ENCODE measurements around the gene ZBTB7C.
"Not testable (repeated sequence)": the region's sequence is repeated elsewhere in the genome, so short reads cannot be mapped to it uniquely, and the experiment has no call there.

ZBTB7C gene

GRCh38 chr18:48284743-48285142 lies 124.4 kb downstream of the ZBTB7C start:
- TF ChIP-seq CTCF (IDR thresholded peaks at IDR 0.05; ENCODE audit: low read depth, low read length, missing control alignments), result no peak
- H3K4me3 ChIP-seq (ENCODE audit: low read depth, low read length), result no peak overlapping the region
- DNase-seq (ENCODE audit: low read depth), result no peak

GRCh38 chr18:48284011-48284410 lies 125.2 kb downstream of the ZBTB7C start:
- not testable (repeated sequence) for DNase-seq (ENCODE audit: low read depth); H3K4me3 ChIP-seq (ENCODE audit: low read depth, low read length)

GRCh38 chr18:48281460-48281859 lies 127.7 kb downstream of the ZBTB7C start:
- not testable (repeated sequence) for DNase-seq (ENCODE audit: low read depth); H3K4me3 ChIP-seq (ENCODE audit: low read depth, low read length)

GRCh38 chr18:48279312-48279711 lies 129.9 kb downstream of the ZBTB7C start:
- TF ChIP-seq CTCF (IDR thresholded peaks at IDR 0.05; ENCODE audit: low read depth, low read length, missing control alignments), result no peak
- H3K4me3 ChIP-seq (ENCODE audit: low read depth, low read length), result no peak overlapping the region
- no peak for DNase-seq (ENCODE audit: low read depth)

GRCh38 chr18:48278081-48278480 lies 131.1 kb downstream of the ZBTB7C start:
- TF ChIP-seq CTCF (IDR thresholded peaks at IDR 0.05; ENCODE audit: low read depth, low read length, missing control alignments), result no peak
- no peak overlapping the region for H3K4me3 ChIP-seq (ENCODE audit: low read depth, low read length)
- no peak for DNase-seq (ENCODE audit: low read depth)

GRCh38 chr18:48274301-48274700 lies 134.9 kb downstream of the ZBTB7C start:
- TF ChIP-seq CTCF (IDR thresholded peaks at IDR 0.05; ENCODE audit: low read depth, low read length, missing control alignments), result no peak
- no peak overlapping the region for H3K4me3 ChIP-seq (ENCODE audit: low read depth, low read length)
- DNase-seq (ENCODE audit: low read depth), result no peak

- DNase-seq (ENCODE audit: low read depth), result no peak
- no peak for TF ChIP-seq CTCF (IDR thresholded peaks at IDR 0.05; ENCODE audit: low read depth, low read length, missing control alignments)
- no peak overlapping the region for H3K4me3 ChIP-seq (ENCODE audit: low read depth, low read length)
Observed at GRCh38 chr18:48270929-48271328, 138.3 kb downstream of the ZBTB7C start.

GRCh38 chr18:48265328-48265727 lies 143.9 kb downstream of the ZBTB7C start:
- no peak for DNase-seq (ENCODE audit: low read depth)
- TF ChIP-seq CTCF (IDR thresholded peaks at IDR 0.05; ENCODE audit: low read depth, low read length, missing control alignments), result no peak
- H3K4me3 ChIP-seq (ENCODE audit: low read depth, low read length), result no peak overlapping the region
